HK-2 (cell line): ENCODE data around the gene CLSTN2.

Experiments
- DNase-seq: peaks from one replicate; pipeline ENCODE4 v3.0.0-alpha.2; 2018; ENCODE audit not compliant: unreplicated experiment

Gene CLSTN2

DNA sequence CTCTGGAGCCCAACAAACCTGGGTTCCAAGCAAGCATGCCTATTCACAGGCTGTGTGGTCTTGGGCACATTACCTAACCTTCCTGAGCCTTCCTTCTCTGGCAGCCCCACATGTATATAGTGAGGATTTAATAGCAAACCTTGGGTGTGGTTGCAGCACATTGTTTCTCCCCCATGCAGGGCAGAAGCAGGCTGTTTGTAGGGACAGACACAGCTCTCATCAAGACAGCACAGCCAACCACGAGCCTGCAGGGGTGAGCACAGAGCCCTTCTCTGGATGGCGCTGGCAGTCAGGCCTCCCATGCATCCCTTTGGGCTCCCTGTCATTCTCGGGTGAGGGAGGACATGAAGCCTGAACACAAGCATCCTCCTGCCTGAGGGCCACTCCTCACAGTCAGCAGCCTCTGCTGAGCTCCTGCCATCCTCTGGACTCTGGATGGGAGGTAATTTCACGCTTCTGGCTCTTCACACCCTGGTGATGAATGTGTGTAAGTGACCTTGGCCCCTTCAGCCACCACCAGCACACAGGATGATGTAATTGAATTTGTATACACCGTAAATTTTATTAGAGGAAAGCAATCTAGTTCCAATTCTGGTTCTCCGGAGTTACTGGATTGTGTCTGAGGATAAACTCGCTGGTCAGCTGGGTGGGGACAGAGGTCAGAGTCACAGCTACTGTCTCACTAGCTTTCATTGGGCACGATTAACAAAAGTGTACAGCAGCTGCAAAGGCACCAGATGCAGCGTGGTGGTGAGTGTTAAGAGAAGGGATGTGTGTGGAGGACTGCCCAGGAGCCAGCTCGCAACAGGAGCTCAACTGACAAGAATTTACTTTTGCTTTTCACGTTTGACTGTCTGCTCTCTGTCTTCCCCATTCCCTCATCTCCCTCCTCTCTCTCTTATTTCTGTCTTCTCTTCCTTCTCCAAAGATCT is 118.1 kb downstream of the CLSTN2 start:
- DNase-seq: no peak

DNA sequence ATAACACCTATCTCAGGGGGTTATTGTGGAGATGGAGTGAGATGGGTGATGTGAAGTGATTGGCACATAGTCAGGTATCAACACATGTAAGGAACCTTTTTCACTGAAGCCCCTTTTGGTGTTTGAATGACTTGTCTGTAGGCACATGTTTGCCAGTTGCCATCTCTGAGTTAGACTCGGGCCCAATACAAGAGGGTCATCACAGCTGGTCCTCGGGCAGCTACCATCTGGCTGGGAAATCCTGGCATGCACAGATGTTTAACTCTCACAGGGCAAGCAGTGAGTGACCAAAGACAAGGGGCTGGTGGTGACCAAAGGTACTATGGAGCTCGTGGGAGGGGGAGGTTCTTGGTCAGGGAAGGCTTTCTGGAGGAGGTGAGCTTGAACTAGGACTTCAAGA is 118.8 kb downstream of the CLSTN2 start:
- DNase-seq: no peak

DNA sequence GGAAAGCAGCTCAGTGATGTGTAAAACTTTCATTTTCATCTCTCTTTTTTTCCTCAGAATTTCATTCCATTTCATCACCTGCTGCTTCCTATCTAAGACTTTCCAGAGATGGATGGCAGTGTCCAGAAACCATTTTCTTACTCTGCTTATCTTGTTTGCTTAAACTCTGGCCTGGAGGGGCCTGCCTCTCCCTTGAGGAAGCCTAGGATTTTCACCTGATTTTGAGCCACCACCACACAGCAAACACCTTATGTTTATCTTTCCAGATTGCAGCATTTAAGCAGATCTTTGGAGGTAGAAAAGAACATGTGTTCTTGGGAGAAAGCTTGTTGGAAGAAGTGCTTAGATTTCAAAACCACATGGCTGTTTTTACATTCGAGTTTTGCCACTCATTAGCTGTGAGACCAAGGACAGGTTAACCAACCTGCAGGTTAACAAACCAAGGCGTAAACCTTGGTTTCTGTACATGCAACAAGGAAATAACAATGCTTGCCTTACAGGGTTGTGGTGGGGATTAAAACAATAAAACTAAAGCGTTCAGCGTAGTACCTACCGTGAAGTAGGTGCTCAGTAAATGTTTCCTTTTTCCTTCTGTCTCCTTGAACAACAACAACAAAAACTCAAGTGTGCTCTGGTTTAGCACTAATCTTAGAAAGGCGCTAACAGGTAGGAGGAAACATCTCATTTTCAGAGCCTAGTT is 120.3 kb downstream of the CLSTN2 start:
- no peak for DNase-seq

DNA sequence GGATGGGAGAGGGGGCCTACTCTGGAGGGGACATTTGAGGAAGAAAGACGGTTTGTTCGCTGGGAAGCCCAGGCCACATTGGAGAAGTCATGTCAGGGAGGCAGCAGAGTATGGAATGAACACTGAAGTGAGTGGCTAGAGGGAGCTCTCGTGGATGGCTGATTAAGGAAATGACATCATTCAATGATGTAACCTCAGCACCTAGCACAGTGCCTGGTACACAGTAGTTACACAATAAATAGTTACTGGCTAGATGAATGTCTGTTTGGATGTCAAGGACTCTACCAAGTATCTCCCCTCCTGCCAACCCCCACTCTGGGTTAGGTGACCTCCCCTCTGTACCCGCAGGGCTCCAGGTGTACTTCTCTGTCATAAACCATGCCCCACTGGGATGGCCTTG is 121.1 kb downstream of the CLSTN2 start:
- no peak for DNase-seq

DNA sequence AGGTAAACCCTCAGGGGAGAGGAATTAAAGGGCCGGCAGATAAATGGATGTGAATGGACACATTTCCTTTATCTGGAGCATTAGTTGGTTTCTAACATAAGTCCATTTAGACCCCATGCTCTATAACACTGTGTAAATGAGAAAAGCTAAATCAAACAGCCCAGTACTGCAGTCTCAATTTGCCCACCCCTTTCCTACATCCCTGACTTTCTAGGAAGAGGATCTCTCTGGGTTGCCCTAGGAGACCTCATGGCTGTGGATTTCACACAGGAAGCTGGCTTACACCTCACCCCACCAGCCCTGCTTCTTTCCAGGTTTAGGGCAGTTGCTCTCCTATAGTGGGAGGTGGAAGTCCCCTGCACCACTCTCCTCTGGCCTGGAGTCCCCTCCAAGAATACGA is 126.2 kb downstream of the CLSTN2 start:
- DNase-seq: no peak

DNA sequence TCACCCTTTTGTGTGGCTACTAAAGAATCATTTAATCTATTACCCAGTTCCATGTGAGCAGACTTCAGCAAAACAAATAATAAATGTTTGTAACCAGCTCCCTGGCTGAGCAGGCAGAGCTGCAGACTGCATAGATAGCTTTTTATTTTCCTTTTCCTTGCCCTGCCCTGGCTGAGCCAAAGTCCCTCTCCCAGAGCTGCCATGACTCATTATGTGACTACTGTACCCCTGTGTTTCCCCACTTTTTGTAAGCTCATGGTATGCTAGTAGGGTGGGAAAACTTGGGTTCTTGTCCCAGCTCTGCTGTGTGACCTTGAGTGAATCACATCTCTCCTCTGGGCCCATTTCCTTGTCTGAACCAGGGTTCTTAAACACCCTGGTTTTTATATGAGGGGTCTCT is 127.5 kb downstream of the CLSTN2 start:
- no peak for DNase-seq

DNA sequence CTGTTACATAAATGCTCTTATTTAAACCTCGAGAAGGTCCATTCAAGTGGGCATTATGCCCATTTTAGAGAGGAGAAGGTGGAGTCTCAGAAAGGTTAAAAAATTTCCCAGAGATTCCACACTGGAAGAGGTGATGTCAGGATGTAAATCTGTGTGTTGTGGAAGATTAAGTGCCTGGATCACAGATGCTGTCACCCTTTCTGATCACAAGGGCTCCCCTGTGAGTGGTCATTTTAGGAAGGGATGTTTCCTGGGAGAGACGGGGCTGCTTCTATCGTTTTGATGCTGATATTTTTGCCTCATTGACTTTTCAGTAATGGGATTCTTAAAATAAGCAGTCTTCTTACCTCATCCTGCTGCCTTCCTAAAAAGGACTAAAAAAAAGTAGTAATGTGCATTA is 132.5 kb downstream of the CLSTN2 start:
- DNase-seq: no peak

DNA sequence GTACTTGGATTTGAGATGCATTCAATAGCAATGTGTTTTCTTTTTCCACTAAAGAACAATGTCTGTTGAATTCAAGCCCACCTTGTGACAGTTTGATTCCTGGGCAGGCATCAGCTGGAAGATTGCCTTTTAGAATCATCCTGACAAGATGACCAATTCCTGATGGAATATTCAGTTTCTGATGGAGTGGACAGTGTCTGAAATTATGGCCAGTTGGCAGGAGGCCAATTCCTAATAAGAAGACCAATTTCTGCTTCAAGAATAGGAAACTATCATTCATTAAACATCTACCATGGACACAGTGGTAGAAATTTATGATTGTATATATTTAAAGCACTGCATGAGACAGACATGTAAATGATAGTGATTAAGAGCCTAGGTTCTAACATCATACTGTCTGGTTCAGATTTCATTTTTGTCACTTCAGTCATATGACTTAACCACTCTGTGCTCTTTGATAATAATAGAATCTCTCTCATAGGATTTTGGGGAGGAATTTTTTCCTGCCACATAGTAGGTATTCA is 133.6 kb downstream of the CLSTN2 start:
- no peak for DNase-seq

DNA sequence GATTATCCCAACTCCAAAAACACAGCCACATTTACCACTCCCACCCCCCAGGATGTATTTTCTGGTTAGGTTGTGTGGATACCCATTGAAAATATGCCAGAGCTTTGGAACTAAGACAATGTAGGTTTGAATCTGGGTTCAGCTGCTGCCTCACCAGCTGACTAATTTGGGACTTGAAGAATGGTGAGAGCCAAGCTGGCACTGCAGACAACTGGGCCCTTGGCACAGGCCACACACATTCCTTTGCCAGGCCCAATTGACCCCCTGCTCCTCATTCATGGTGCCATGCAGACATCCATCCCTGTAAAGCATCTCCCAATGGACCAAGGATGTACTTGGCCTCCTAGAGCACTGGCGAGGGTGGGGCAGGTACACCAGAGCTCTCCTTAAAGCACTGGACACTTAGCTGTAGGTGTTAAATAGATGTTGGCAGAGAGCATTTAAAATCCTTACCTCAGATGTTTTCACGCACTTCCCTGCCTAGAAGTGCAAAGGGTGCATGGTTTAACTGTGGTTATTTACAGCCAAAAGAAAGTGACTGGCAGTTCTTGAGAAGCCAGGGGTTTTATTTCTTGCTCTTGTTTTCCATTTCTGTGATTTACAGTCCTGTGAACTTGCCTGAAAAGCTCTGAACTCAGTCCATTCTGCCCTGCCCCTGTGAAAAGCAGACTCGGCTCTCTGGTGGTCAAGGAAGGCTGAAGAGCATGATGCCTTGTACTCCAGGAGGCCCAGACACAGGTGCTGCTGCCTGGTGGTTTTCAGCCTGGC is 138.5 kb downstream of the CLSTN2 start:
- DNase-seq: no peak

DNA sequence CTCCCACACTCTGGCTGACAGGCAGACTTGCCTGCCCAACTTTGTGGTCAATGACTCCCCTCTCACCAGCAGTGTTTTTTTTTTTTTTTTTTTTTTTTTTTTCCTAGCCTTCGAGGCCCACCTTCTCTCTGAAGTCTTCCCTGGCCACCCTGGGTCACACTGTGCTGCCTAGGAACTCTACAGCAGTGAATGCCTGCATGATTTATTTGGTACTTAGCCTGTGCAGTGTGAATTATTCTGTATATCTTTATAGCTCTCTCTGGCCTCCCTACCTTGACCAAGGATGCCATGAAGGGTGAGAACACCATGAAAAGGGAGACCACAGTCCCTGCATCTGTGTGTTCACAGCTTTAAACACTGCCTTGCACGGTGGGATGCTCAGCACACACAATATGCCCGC is 141.6 kb downstream of the CLSTN2 start:
- no peak for DNase-seq

DNA sequence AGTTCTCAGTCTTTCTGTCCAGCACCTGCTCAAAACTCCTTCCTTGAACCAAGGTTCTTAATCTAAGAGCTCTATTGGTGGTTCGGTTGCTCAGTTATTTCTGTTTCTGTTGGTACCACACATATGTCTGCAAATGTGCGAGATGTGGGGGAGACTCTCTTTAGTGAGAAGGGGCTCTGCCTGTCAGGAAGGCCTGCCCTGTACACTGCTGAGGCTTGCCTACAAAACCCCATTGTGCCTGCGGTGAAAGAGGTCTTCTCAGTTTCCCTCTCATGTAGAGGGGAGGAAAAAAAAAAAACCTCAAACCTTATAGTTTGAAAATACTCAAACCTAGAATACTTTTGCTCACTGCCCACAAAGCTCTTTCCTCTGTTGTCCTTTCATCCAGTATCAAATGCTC is 142.4 kb downstream of the CLSTN2 start:
- no peak for DNase-seq

DNA sequence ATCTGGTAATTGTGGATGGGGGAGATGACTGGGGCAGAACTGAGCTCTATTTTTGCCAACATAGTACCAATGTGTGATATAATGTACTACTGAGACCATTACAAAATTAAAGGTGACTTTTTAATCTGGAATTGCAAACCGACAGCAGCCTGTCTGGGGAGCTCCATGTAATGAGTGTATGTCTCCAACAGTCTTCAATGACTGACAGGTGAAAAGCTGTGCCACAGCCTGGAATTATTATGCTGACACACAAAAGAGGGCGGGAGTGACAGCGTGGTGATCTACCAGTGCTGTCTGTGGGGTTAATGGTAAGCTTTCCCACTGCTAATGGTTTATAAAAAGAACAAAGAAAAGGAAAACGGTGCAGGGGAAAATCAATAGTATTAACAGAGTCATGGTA is 143.4 kb downstream of the CLSTN2 start:
- DNase-seq: no peak

DNA sequence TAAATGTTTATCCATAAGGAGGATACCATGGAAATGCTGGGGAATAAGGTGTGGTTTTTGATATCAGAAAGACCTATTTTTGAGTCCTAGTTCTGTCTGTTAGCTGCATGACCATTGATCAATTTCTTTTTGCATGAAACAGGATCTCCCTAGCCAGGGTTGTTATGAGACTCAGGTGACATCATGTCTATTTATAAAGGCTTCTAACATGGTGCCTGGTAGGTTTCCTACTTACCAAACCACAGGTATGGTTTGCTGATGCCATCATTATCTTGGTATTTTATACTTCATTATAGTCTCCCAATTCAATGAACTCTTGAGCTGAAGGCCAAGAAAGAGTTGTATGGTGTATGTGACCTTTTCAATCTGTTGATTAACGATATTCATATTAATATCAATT is 144.0 kb downstream of the CLSTN2 start:
- no peak for DNase-seq

DNA sequence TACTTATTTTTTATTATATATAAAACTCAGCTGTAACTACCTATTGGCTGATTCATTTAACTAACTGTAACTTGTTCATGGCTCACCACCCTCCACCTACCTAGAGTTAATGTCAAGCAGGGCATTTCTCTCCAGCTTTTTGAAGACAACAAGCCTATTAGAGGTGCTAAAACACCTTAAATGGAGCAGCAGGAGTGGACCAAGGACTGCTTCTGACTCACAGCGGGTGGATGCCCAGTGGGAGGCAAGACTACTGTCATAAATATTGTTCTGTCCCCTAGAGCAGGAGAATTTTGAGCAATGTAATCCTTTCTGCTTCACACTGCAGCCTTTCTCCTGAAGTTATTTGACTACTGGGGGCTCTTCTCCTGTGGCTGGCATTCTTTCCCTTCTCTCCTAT is 146.9 kb downstream of the CLSTN2 start:
- DNase-seq: no peak

DNA sequence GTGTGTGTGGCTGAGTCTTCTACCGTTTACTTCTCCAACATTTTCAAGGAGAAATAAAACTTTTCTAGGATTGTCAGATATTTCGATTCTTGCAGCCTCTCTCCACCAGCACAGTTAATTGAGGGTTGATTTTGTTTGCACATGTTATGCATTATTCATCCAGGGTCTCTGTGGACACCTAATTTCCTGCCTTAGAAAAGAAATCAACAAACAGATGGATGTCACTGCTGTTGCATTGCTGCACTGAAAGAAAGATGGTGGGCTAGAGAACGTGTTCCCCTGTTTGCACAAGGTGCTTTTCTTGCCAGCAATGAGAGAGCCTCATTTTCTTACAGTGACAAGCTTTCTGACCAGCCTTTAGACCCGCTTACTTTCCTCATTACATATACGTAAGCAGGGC is 150.0 kb downstream of the CLSTN2 start:
- no peak for DNase-seq

DNA sequence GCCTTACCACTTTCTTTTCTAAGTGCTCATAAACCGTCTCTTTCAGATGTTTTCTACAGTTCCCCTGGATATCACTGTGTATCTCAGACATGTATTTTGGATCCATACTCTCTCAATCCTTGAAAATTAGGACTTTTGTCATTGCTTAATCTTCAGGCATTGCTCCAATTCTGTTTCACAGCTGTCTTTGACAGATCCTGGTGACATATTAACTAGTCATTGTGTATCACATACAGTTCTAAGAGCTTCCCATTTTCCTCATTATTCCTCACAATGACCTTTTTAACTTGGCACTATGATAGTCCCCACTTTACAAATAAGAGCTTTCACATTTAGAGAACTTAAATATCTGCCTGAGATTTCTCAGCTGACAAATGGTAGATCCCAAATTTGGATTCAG is 151.7 kb downstream of the CLSTN2 start:
- no peak for DNase-seq

DNA sequence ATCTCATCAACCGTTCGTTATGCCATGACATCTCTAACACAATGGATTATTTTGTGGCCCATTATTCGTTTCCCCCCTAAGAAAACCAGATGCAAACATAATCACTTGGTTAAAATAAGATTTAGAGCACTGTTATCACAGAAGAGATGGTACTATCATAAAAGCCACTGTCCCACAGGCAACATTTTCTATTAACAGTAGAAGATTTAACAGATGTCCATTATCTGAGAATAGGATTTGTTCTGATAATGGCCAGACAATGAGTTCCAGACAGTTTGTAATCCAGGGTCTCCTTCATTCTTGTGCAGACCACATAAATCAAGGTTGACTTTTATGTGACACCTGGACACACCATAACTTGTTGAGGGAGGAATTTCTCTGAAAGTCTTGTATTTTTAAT is 153.1 kb downstream of the CLSTN2 start:
- no peak for DNase-seq

DNA sequence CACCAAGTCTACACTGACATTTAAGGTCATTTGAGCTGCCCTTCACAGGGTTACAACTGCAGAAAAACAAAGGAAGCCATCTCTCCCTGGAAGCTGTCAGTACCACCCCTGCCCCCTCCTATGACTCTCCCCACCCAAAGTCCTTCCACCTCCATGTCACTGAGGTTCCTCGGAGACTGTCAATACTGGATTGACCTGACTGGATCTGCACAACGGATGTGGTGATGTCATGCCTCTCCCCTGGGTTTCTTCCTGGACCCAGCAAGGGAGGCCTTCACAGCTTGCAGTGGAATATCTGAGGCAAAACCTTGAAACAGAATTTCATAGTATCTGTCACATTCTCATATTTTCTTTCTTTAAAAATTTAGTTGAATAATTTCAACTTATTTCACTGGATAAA is 153.5 kb downstream of the CLSTN2 start:
- no peak for DNase-seq

DNA sequence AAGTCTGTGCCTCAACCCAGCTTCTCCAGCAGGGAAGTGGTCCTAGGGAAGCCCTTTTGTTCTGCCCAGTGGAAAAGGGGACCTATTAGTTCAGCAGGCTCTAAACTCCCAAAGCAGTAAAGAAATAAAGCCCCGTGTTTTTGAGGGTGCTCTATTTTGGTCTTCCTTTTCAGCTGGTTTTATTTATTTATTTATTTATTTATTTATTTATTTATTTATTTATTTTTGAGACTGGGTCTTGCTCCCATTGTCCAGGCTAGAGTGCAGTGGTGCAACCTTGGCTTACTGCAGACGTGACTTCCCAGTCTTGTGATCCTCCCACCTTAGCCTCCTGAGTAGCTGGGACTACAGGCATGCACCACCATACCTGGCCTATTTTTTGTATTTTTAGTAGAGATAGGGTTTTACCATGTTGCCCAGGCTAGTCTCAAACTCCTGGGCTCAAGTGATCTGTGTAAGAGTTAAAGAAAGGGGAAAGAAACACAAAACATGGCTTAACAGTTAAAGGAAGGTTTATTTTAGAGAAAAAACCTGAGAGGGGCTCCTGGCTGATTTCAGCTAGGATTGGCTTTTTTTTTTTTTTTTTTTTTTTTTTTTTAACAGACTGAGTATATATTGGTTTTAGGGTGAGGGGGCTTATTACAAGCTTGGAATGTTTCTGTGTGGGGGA is 154.6 kb downstream of the CLSTN2 start:
- DNase-seq: no peak

DNA sequence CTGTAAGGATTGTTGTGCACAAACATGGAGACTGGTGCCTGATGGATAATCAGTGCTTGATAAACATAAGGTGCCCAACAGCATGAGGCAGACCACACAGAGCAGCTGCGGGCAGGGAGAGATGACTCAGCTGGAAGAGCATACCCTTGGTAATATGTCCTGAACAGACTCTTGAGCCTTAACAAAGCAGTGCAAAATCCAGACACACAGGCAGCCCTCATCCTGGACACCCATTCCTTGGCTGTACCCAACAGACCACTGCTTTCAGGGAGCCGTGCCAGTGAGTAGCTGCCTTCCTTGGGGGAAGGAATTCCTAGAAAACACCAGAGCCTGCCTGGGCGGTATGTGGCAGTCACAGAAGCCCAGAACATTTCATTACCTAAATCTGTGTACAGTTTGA is 156.2 kb downstream of the CLSTN2 start:
- no peak for DNase-seq

DNA sequence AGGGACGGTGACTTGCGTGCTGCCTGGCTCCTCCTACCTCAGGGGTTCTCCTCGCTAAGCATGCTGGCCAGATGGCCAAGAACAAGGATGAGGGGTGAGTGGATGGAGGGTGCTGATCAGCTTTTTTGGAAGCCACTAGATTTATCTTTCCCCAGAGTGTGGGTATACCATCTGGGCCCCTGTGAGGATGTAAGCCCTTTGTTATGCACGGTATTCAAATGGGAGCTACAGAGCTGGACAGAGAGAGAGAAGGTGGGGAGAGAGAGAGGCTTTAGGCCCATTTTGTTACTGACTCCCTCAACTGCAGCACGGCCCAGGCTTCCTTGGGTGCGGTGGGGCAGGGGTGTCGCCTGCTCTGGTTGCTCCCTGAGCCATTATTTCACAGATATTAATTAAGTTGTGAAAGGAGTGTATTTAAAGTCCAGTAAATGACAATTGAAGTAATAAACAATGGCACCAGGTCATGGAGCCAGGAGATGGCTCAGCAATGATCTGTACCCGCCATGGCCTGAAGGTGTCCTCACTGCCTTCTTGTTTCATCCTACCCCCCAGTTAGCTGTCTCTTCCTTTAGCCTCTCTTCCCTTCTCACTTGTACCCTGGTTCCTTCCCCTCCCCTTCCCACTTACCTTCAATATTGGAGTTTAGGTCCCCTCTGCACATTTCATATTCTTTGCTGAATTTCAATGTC is 158.0 kb downstream of the CLSTN2 start:
- no peak for DNase-seq
